ENCODE measurements around the gene MTM1.

The MTM1 gene

GRCh38 chrX:150655788-150656187 is 87.4 kb downstream of the MTM1 start:
- TF ChIP-seq CEBPB (IDR thresholded peaks at IDR 0.05): no peak
- no peak for TF ChIP-seq MAX (IDR thresholded peaks at IDR 0.05)
- no peak for TF ChIP-seq EP300 (IDR thresholded peaks at IDR 0.05; ENCODE audit: borderline replicate concordance)
- TF ChIP-seq NFIC (IDR thresholded peaks at IDR 0.05): no peak
- no peak for TF ChIP-seq CREB1 (IDR thresholded peaks at IDR 0.05; ENCODE audit: low read depth)
- TF ChIP-seq, protein P1, sequence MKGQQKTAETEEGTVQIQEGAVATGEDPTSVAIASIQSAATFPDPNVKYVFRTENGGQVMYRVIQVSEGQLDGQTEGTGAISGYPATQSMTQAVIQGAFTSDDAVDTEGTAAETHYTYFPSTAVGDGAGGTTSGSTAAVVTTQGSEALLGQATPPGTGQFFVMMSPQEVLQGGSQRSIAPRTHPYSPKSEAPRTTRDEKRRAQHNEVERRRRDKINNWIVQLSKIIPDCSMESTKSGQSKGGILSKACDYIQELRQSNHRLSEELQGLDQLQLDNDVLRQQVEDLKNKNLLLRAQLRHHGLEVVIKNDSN (IDR thresholded peaks at IDR 0.05): no peak
- TF ChIP-seq REST (IDR thresholded peaks at IDR 0.05; ENCODE audit: low read depth): no peak
- TF ChIP-seq RAD21 (IDR thresholded peaks at IDR 0.05; ENCODE audit: low read depth): no peak
- no peak for TF ChIP-seq ZBTB7A (IDR thresholded peaks at IDR 0.05; ENCODE audit: low read depth)
- TF ChIP-seq TAF1 (IDR thresholded peaks at IDR 0.05; ENCODE audit: low read depth): no peak
- no peak for TF ChIP-seq YY1 (IDR thresholded peaks at IDR 0.05; ENCODE audit: low read depth)
- no peak for TF ChIP-seq TCF12 (IDR thresholded peaks at IDR 0.05; ENCODE audit: low read depth)

DNA sequence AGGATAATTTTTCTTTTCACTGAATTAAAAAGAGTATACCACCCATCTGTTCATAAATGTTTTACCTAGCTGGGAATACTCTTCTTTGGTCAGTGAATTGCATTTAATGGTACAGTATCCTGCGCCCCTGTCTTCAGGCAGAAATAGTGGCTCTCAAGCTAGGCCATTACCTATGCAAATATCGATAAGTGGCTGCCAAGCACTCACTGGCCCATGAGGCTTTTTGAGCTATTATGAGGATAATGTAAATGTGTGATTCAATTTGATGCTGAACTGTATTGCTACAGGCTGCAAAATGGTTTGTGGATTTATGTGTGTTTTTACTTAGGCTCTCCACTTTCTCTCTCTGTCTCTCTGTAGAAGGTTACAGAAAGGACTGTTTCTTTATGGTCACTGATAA is 94.7 kb downstream of the MTM1 start:
- TF ChIP-seq TEAD4 (IDR thresholded peaks at IDR 0.05) (no peak), ZBTB7A (IDR thresholded peaks at IDR 0.05; ENCODE audit: low read depth) (no peak), TCF12 (IDR thresholded peaks at IDR 0.05; ENCODE audit: low read depth) (no peak), NFIC (IDR thresholded peaks at IDR 0.05) (no peak), MAX (IDR thresholded peaks at IDR 0.05) (no peak), CREB1 (IDR thresholded peaks at IDR 0.05; ENCODE audit: low read depth) (no peak), REST (IDR thresholded peaks at IDR 0.05; ENCODE audit: low read depth) (no peak), FOXM1 (IDR thresholded peaks at IDR 0.05; ENCODE audit: borderline replicate concordance, low read depth) (no peak), EGR1 (IDR thresholded peaks at IDR 0.05) (no peak), EP300 (IDR thresholded peaks at IDR 0.05; ENCODE audit: borderline replicate concordance) (no peak), YY1 (IDR thresholded peaks at IDR 0.05; ENCODE audit: low read depth) (no peak), TAF1 (IDR thresholded peaks at IDR 0.05; ENCODE audit: low read depth) (no peak), RAD21 (IDR thresholded peaks at IDR 0.05; ENCODE audit: low read depth) (no peak), CEBPB (IDR thresholded peaks at IDR 0.05) (no peak)
- TF ChIP-seq, protein P1 (IDR thresholded peaks at IDR 0.05): no peak

DNA sequence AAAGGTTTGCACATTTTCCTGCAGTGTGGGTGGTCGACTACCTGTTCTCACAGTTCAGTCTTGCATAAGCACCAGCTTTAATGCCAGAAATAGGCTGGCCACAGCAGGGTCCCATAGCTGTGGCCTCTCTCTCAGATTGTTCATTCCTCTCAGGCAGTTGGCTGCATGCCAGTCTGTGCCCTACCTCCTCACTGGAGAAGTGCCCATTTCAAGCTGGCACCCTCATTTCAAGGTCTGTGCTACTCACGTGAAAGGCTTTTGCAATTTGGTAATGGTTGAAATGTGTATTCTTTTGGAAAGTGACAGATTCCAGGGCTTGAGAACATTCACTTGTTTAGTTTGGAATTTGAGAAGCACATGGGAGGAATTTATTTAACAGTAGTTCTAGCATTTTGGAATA is 95.9 kb downstream of the MTM1 start:
- peak; percentile 35; the same call in 1 of the 2 replicates for TF ChIP-seq TEAD4 (IDR thresholded peaks at IDR 0.05)
- TF ChIP-seq, protein P1 (IDR thresholded peaks at IDR 0.05): no peak
- peak; percentile 48; the same call in 1 of the 2 replicates for TF ChIP-seq CEBPB (IDR thresholded peaks at IDR 0.05)
- TF ChIP-seq TAF1 (IDR thresholded peaks at IDR 0.05; ENCODE audit: low read depth): no peak
- TF ChIP-seq EGR1 (IDR thresholded peaks at IDR 0.05): no peak
- TF ChIP-seq NFIC (IDR thresholded peaks at IDR 0.05): peak; percentile 90
- peak; percentile 55; the same call in 1 of the 2 replicates for TF ChIP-seq EP300 (IDR thresholded peaks at IDR 0.05; ENCODE audit: borderline replicate concordance)
- TF ChIP-seq YY1 (IDR thresholded peaks at IDR 0.05; ENCODE audit: low read depth): no peak
- TF ChIP-seq TCF12 (IDR thresholded peaks at IDR 0.05; ENCODE audit: low read depth): 0 out of 2 replicates have a peak, but pooled peaks have one; percentile 43
- no peak for TF ChIP-seq ZBTB7A (IDR thresholded peaks at IDR 0.05; ENCODE audit: low read depth)

DNA sequence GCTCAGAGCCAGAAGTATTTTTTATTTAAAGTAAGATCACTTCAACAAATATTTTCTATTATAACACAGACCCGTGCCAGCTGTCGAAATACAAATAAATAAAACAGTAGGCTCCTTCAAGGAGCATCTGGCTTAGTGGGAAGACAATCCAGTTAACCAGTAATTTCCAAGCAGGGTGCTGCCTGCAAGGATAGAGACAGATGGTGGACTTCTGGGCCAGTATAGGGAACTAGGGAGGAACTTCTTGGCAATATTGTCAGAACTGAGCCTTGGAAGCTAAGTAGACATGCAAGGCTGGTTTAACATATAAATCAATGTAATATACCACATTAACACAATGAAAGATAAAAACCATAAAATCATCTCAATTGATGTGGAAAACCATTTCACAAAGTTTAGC is 107.8 kb downstream of the MTM1 start:
- TF ChIP-seq TCF12 (IDR thresholded peaks at IDR 0.05; ENCODE audit: low read depth): no peak

- TF ChIP-seq NFIC (IDR thresholded peaks at IDR 0.05) (no peak), TAF1 (IDR thresholded peaks at IDR 0.05; ENCODE audit: low read depth) (no peak), ZBTB7A (IDR thresholded peaks at IDR 0.05; ENCODE audit: low read depth) (no peak), TCF12 (IDR thresholded peaks at IDR 0.05; ENCODE audit: low read depth) (no peak), FOXM1 (IDR thresholded peaks at IDR 0.05; ENCODE audit: borderline replicate concordance, low read depth) (no peak), RAD21 (IDR thresholded peaks at IDR 0.05; ENCODE audit: low read depth) (peak; percentile 73)
These were observed 112.6 kb downstream of the MTM1 start for GRCh38 chrX:150680974-150681373.

DNA sequence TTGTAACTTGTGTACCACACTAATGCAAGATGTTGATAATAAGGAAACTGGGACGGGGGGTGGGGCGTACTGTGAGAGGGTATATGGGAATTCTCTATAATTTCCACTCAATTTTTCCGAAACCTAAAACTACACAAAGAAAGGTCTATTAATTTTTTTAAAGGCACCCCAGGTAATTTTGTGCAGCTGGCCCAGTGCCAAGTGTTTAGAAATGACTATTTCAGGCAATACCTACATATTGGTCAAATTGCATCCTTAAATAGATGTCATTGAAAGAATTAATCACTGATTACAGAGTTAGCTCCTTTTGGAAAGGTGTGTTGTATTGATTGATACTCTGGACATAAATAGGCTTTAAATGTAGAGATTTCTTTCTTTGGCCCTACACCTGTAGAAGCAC is 114.7 kb downstream of the MTM1 start:
- no peak for TF ChIP-seq MAX (IDR thresholded peaks at IDR 0.05)
- peak; percentile 42; the same call in 1 of the 2 replicates for TF ChIP-seq NFIC (IDR thresholded peaks at IDR 0.05)

Data from Ishikawa (cell line).